CD8-positive, alpha-beta memory T cell (primary cell): Measurements from ENCODE around the gene NDUFAF5. TPM values are rescaled to one million over a fixed set of nuclear protein-coding genes. Genes with fewer than 3 reads are reported as not detected.

Experiments
- CTCF ChIA-PET: fragments of 350-600 bp; sonication (Branson Sonifier 250); formaldehyde crosslinking; loops from one replicate; lab custom pipeline; 2021; ENCODE audit warnings: antibody characterized with exemption; lab: Charles Lee
- POLR2A ChIA-PET: fragments of 350-600 bp; sonication (Branson Sonifier 250); formaldehyde crosslinking; loops from one replicate; lab custom pipeline; 2021; ENCODE audit warnings: antibody characterized with exemption; lab: Charles Lee
- DNase-seq, 5 donors: peaks; one replicate each; pipeline versions ENCODE4 v3.0.0 to v3.0.0-alpha.2; 2020 to 2022; ENCODE audit warnings: mixed read lengths in 1 of 5
- H3K27ac ChIP-seq: one replicate; pipeline ENCODE4 v1.7.0; 2013; ENCODE audit warnings: low read depth, mild to moderate bottlenecking, low read length, moderate library complexity
- H3K27me3 ChIP-seq: 2 replicates; pipeline ENCODE4 v1.7.0; 2013; ENCODE audit warnings: low read length, mild to moderate bottlenecking; ENCODE audit not compliant: insufficient read depth, poor library complexity, severe bottlenecking
- H3K36me3 ChIP-seq: 2 replicates; pipeline ENCODE4 v1.7.0; 2013; ENCODE audit warnings: mild to moderate bottlenecking, low read length, moderate library complexity; ENCODE audit not compliant: insufficient read depth
- H3K4me1 ChIP-seq: 2 replicates; pipeline ENCODE4 v1.7.0; 2013; ENCODE audit warnings: mild to moderate bottlenecking, low read length, moderate library complexity; ENCODE audit not compliant: insufficient read depth
- H3K4me3 ChIP-seq: 2 replicates; pipeline ENCODE4 v1.7.0; 2013; ENCODE audit warnings: mild to moderate bottlenecking, low read length
- H3K9me3 ChIP-seq: 2 replicates; pipeline ENCODE4 v1.7.0; 2013; ENCODE audit warnings: mild to moderate bottlenecking, low read length
- H3K27ac Mint-ChIP-seq, 8 donors: one replicate each; pipeline ENCODE4 v1.8.0; 2020 to 2021; ENCODE audit warnings: mixed read lengths in 8 of 8, mild to moderate bottlenecking in 6 of 8, inconsistent platforms in 3 of 8, moderate library complexity in 3 of 8
- H3K27me3 Mint-ChIP-seq, 2 donors: one replicate each; pipeline ENCODE4 v1.8.0; 2020 to 2021; ENCODE audit warnings: mixed read lengths in 2 of 2, mild to moderate bottlenecking in 1 of 2, moderate library complexity in 1 of 2
- H3K36me3 Mint-ChIP-seq, 3 donors: one replicate each; pipeline ENCODE4 v1.8.0; 2020 to 2021; ENCODE audit warnings: mixed read lengths in 3 of 3, inconsistent platforms in 1 of 3, mild to moderate bottlenecking in 1 of 3
- H3K4me1 Mint-ChIP-seq, 3 donors: one replicate each; pipeline ENCODE4 v1.8.0; 2020 to 2021; ENCODE audit warnings: mixed read lengths in 3 of 3, inconsistent platforms in 1 of 3, mild to moderate bottlenecking in 1 of 3
- H3K4me3 Mint-ChIP-seq, 7 donors: one replicate each; pipeline ENCODE4 v1.8.0; 2020 to 2021; ENCODE audit warnings: mixed read lengths in 7 of 7, mild to moderate bottlenecking in 6 of 7, moderate library complexity in 4 of 7, inconsistent platforms in 2 of 7
- H3K9me3 Mint-ChIP-seq, 5 donors: one replicate each; pipeline ENCODE4 v1.8.0; 2020 to 2022; ENCODE audit warnings: mixed read lengths in 5 of 5, mild to moderate bottlenecking in 3 of 5, moderate library complexity in 2 of 5, inconsistent platforms in 1 of 5
- polyA plus RNA-seq: library from polyadenylated mRNA; unstranded; fragments of 300-500 nt; fragmentation: Illumina TruSeq; gene quantifications from one replicate; pipeline ENCODE4 v1.2.3, GENCODE V29; 2021
- total RNA-seq, 2 experiments: library from RNA; stranded (reverse); gene quantifications; one replicate each; pipeline ENCODE4 v1.2.3, GENCODE V29; 2021

Gene NDUFAF5
- total and polyA plus RNA-seq, 3 experiments from 2014 or later: 9.4 to 31.9 (median 31.0) TPM

DNA sequence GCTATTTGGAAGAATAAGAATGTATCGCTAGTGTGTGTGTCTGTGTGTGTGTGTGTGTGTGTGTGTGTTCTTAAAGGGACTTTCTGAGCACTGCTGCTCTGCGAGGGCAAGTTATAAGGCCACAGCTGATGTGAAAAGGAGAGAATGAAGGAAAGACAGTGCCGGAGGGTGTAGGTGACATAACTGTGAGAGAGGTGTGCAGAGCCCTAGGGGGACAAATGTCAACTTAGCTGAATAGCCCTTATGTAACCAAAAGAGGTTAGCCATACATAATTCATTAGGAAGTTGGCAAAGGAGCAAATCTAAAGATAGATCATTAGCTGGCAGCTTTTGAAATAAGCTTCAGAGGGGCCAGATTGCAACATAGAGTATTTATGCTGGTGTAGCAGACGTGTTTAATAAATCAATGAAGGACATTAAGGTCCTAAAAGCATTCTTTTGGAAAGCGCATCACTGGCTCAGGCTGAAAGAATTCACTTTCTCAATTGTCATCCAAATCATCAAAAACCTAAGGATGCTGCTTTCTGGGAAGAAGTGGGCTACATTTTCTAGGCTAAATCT, 81.0 kb downstream of the NDUFAF5 start:
- Mint-ChIP-seq H3K27me3 (peaks cover 3 to 6% of the 10 kb centered on the region in 2 donors), H3K27ac (no peak overlapping the region), H3K36me3 (no peaks in the 10 kb centered on the region), H3K4me3 (no peak overlapping the region), H3K9me3 (no peaks in the 10 kb centered on the region), H3K4me1 (no peaks in the 10 kb centered on the region)
- no peaks in the 10 kb centered on the region for H3K9me3 ChIP-seq
- no peak for DNase-seq
- no peak overlapping the region for H3K4me3 ChIP-seq
- H3K27me3 ChIP-seq: no peaks in the 10 kb centered on the region
- CTCF ChIA-PET: no interaction called here
- no peaks in the 10 kb centered on the region for H3K4me1 ChIP-seq
- H3K36me3 ChIP-seq: no peaks in the 10 kb centered on the region
- no peak overlapping the region for H3K27ac ChIP-seq
- POLR2A ChIA-PET: no interaction called here

DNA sequence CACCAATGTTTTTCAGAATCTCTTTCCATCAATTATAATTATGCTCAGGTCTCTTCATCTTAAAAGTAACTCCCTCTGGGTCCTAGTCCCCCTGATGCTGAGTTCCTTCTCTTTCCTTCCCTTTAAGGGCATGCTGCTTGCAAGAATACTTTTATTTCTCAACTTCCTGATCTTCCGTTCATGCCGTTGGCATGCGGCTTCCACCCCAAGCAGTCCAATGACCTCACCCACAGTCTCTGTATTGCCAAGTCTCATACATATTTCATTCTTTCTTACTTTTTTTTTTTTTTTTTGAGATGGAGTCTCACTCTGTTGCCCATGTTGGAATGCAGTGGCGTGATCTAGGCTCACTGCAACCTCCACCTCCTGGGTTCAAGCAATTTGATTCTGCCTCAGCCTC, 83.5 kb downstream of the NDUFAF5 start:
- peaks cover 0 to 3% (median 0%) of the 10 kb centered on the region in 5 donors for H3K9me3 Mint-ChIP-seq
- ChIA-PET POLR2A (no interaction called here), CTCF (no interaction called here)
- no peak overlapping the region for H3K4me3 Mint-ChIP-seq
- DNase-seq: no peak
- H3K36me3 Mint-ChIP-seq: no peaks in the 10 kb centered on the region
- no peak overlapping the region for H3K27ac Mint-ChIP-seq
- H3K36me3 ChIP-seq: no peaks in the 10 kb centered on the region
- H3K9me3 ChIP-seq: no peaks in the 10 kb centered on the region
- no peak overlapping the region for H3K4me3 ChIP-seq
- no peaks in the 10 kb centered on the region for H3K4me1 ChIP-seq
- no peaks in the 10 kb centered on the region for H3K4me1 Mint-ChIP-seq
- no peaks in the 10 kb centered on the region for H3K27me3 Mint-ChIP-seq
- H3K27ac ChIP-seq: no peak overlapping the region
- no peaks in the 10 kb centered on the region for H3K27me3 ChIP-seq

DNA sequence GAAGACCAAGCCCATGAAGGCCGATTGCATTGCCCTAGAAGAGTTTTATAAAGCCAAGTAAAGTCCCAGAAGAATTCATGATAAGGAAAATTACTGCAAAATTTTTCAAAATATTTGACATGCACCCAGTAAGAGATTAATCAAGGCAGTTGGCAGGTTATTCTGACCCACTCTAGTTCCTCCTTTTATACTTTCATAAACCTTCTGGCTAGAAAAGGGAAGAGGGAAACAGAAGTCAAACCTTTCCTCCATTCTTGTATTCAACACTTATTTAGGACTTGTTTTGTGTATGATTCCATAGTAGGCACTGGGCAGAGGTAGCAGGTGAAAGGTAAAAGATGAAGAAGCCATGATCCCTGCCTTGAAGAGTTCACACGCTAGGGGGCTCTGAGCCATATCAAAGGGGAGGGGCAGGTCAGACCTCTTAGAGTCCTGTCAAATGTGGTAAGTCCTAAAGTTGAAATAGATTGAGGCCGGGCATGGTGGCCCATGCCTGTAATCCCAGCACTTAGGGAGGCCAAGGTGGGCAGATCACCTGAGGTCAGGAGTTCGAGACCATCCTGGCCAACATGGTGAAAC, 85.4 kb downstream of the NDUFAF5 start:
- ChIA-PET CTCF (no interaction called here), POLR2A (no interaction called here)
- Histone ChIP-seq H3K4me1 (no peaks in the 10 kb centered on the region), H3K4me3 (no peak overlapping the region), H3K27me3 (no peaks in the 10 kb centered on the region), H3K9me3 (no peaks in the 10 kb centered on the region), H3K27ac (no peak overlapping the region), H3K36me3 (no peaks in the 10 kb centered on the region)
- Mint-ChIP-seq H3K4me1 (no peaks in the 10 kb centered on the region), H3K27ac (no peak overlapping the region), H3K4me3 (no peak overlapping the region), H3K36me3 (no peaks in the 10 kb centered on the region), H3K27me3 (no peaks in the 10 kb centered on the region), H3K9me3 (peaks cover 0 to 3% (median 0%) of the 10 kb centered on the region in 5 donors)
- DNase-seq: no peak

Other genes with a start within 250 kb of the NDUFAF5 start
- 10 to 100 TPM; 11.8 to 13.5 TPM for gene TASP1, start 146.1 kb upstream of the NDUFAF5 start, total RNA-seq
- gene TASP1, start 146.1 kb upstream of the NDUFAF5 start, polyA plus RNA-seq: 14.4 TPM
- 10 to 100 TPM; 25.6 to 27.1 TPM for gene ESF1, start 109 bp upstream of the NDUFAF5 start, total RNA-seq
- 7.5 TPM for gene ESF1, start 109 bp upstream of the NDUFAF5 start, polyA plus RNA-seq
- not detected for gene SEL1L2, start 205.6 kb downstream of the NDUFAF5 start, total RNA-seq
- gene SEL1L2, start 205.6 kb downstream of the NDUFAF5 start, polyA plus RNA-seq: not detected
- not detected for gene MACROD2, start 210.5 kb downstream of the NDUFAF5 start, total RNA-seq
- not detected for gene MACROD2, start 210.5 kb downstream of the NDUFAF5 start, polyA plus RNA-seq